H54 (cell line): Measurements from ENCODE around the gene ORC2.
A peak's percentile ranks its signal among the peaks of the same experiment; 100 is the strongest.
"Not testable (repeated sequence)": the region's sequence is repeated elsewhere in the genome, so short reads cannot be mapped to it uniquely, and the experiment has no call there.

Experiments used
- DNase-seq: peaks from one replicate; pipeline ENCODE4 v3.0.0; 2011; ENCODE audit warnings: low spot score, mixed read lengths; ENCODE audit not compliant: insufficient read length
- FAIRE-seq: peaks from 3 replicates; lab custom pipeline; 2011; peaks lifted over from hg19 to GRCh38; lab: Jason Lieb, UNC
- POLR2A ChIP-seq: IDR thresholded peaks from 2 replicates; pipeline ENCODE4 v1.6.1; 2011; ENCODE audit warnings: low read depth, mild to moderate bottlenecking, low read length

ORC2 gene

GRCh38 chr2:200901459-200902072, 61.9 kb downstream of the ORC2 start:
- FAIRE-seq (peak; percentile 96), DNase-seq (peak; percentile 65)
- no peak for TF ChIP-seq POLR2A

DNA sequence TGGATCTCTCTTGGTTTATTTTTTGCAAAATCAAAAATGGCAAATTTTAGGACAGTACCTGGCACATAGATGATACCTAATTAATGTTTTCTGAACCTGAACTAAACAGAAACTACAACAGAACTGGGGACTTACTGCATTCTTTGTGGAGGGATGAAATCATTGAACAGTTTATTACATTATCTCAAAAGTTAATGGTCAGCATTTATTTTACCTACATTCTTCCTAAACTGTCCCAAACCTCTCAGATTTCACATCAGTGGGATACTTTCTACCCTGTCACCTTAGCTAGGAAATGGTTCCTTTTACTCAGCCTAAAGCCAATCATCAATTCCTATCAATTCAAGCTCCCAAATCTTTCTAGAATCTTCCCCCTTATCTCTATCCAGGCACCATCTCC, 64.0 kb downstream of the ORC2 start:
- DNase-seq (no peak), FAIRE-seq (no peak)
- TF ChIP-seq POLR2A, result no peak

GRCh38 chr2:200888704-200889625, 74.5 kb downstream of the ORC2 start, which contains the start of the genes NIF3L1 and PPIL3:
NIF3L1 (plus strand) TSS chr2:200889371; CDS start chr2:200891944, 2,573 bp downstream.
PPIL3 (minus strand) TSS chr2:200889077; CDS start chr2:200887615, 1,462 bp downstream.
- peak; percentile 50; the same call in 1 of the 2 replicates for TF ChIP-seq POLR2A
- FAIRE-seq (peak; percentile 79), DNase-seq (peak; percentile 85)

DNA sequence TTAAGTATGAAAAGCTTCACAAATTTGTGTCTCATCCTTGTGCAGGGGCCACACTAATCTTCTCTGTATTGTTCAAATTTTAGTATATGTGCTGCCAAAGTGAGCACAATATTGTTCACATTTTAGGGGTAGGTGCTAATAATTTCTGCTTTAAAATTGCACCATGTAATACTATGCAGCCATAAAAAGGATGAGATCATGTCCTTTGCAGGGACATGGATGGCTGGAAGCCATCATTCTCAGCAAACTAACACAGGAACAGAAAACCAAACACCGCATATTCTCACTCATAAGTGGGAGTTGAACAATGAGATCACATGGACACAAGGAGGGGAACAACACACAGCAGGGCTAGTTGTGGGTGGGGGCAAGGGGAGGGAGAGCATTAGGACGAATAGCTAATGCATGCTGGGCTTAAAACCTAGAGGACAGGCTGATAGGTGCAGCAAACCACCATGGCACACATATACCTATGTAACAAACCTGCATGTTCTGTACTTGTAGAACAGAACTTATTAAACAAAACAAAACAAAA, 81.7 kb downstream of the ORC2 start:
- not testable (repeated sequence) for FAIRE-seq, DNase-seq

- no peak for DNase-seq
- no peak for FAIRE-seq
- no peak for TF ChIP-seq POLR2A
Measured at GRCh38 chr2:200878289-200878880, 85.1 kb downstream of the ORC2 start.

GRCh38 chr2:200877443-200877842, 86.0 kb downstream of the ORC2 start:
- FAIRE-seq (peak; percentile 53), DNase-seq (no peak)
- no peak for TF ChIP-seq POLR2A

DNA sequence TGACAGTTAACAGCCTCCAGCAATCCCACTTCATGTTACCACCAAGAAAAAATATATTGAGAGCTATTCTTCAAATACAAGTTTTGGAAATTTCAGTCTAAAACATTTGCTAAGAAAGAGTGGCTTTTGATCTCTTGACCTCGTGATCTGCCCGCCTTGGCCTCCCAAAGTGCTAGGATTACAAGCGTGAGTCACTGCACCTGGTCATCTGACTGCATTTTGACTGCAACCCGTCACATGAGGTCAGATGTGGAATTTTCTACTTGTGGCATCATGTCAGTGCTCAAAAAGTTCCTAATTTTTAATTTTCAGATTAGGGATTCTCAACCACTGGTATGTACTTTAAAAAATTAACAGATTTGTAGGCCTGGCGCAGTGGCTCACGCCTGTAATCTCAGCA, 89.9 kb downstream of the ORC2 start:
- TF ChIP-seq POLR2A, result no peak
- DNase-seq, result no peak
- FAIRE-seq, result no peak

GRCh38 chr2:200871151-200871550, 92.3 kb downstream of the ORC2 start:
- FAIRE-seq (no peak), DNase-seq (no peak)
- TF ChIP-seq POLR2A, result no peak

GRCh38 chr2:200869014-200869413, 94.4 kb downstream of the ORC2 start:
- DNase-seq (no peak), FAIRE-seq (no peak)
- TF ChIP-seq POLR2A, result no peak

GRCh38 chr2:200864176-200865034, 99.1 kb downstream of the ORC2 start, which contains the start of gene CLK1:
CLK1 (minus strand) TSS chr2:200864658; CDS start chr2:200861862, 2,796 bp downstream.
- peak; percentile 84 for FAIRE-seq
- peak; percentile 88 for DNase-seq
- peak; percentile 99 for TF ChIP-seq POLR2A

- no peak for DNase-seq
- TF ChIP-seq POLR2A, result no peak
- FAIRE-seq, result no peak
Measured at GRCh38 chr2:200863782-200864175, 99.7 kb downstream of the ORC2 start.

DNA sequence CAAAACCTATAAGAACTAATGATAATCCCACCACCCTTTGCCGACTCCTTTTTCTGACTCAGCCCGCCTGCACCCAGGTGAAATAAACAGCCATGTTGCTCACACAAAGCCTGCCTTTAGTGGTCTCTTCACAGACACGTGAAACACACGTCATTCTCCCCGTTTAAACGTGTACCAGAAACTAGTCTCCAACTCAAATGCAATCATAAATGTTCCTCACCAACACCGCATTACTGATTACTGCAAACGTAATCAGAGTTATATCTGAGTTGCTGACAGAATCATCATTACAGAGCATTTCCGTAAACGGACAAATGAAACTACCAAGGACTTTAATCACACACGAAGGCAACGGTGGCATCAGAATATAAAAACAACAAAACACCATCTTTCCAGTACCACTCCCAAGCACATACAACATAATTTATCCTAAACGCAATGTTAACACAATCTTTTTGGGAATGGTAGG, 100.9 kb downstream of the ORC2 start:
- DNase-seq, result no peak
- no peak for TF ChIP-seq POLR2A
- no peak for FAIRE-seq

GRCh38 chr2:200861617-200862155, 101.8 kb downstream of the ORC2 start:
- FAIRE-seq (no peak), DNase-seq (no peak)
- TF ChIP-seq POLR2A, result no peak
